ENCODE measurements around the gene KCNAB2. TPM values are rescaled to one million over a fixed set of nuclear protein-coding genes. Genes with fewer than 3 reads are reported as not detected.

KCNAB2 gene
- total RNA-seq, 4 donors from 2014 or later, result 4.2 to 12.0 (median 10.0) TPM

- 87 to 88% methylated on average over 2 of the region's 2 CpGs for WGBS, 2 donors
Observed at GRCh38 chr1:6030547-6031261, 15.0 kb upstream of the KCNAB2 start.

DNA sequence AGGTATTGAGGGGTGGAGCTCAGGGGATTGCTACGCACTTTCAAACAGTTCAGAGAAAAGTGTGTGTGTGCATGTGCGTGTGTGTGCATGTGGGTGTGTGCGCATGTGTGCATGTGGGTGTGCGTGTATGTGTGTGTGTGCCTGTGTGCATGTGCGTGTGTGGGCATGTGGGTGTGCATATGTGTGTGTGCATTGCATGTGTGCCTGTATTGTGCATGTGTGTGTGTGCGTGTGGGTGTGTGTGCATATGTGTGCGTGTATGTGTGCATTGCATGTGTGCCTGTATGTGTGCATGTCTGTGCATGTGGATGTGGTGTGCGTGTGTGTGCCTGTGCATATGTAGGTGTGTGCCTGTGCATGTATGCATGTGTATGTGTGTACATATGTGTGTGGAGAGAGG is 12.6 kb upstream of the KCNAB2 start:
- no peak for DNase-seq (ENCODE audit: low spot score in 2 of 2)
- 86 to 88% methylated on average over 8 of the region's 8 CpGs for WGBS, 2 donors
- intact Hi-C loops (cut with DNase I; ENCODE audit: low total_unique reads), result no loop called here
- TF ChIP-seq, protein P1, sequence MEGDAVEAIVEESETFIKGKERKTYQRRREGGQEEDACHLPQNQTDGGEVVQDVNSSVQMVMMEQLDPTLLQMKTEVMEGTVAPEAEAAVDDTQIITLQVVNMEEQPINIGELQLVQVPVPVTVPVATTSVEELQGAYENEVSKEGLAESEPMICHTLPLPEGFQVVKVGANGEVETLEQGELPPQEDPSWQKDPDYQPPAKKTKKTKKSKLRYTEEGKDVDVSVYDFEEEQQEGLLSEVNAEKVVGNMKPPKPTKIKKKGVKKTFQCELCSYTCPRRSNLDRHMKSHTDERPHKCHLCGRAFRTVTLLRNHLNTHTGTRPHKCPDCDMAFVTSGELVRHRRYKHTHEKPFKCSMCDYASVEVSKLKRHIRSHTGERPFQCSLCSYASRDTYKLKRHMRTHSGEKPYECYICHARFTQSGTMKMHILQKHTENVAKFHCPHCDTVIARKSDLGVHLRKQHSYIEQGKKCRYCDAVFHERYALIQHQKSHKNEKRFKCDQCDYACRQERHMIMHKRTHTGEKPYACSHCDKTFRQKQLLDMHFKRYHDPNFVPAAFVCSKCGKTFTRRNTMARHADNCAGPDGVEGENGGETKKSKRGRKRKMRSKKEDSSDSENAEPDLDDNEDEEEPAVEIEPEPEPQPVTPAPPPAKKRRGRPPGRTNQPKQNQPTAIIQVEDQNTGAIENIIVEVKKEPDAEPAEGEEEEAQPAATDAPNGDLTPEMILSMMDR (IDR thresholded peaks at IDR 0.05), result no peak
- TF ChIP-seq POLR2A (IDR thresholded peaks at IDR 0.05), result no peak
- H3K4me3 ChIP-seq (ENCODE audit: low read depth, poor library complexity, severe bottlenecking), result no peak overlapping the region

More at GRCh38 chr1:6030547-6031261, 15.0 kb upstream of the KCNAB2 start:
- no peak overlapping the region for H3K4me3 ChIP-seq (ENCODE audit: low read depth, poor library complexity, severe bottlenecking)
- DNase-seq (ENCODE audit: low spot score in 2 of 2), result no peak
- TF ChIP-seq POLR2A (IDR thresholded peaks at IDR 0.05), result no peak
- TF ChIP-seq, protein P1 (IDR thresholded peaks at IDR 0.05), result no peak
- intact Hi-C loops (cut with DNase I; ENCODE audit: low total_unique reads), result no loop called here

DNA sequence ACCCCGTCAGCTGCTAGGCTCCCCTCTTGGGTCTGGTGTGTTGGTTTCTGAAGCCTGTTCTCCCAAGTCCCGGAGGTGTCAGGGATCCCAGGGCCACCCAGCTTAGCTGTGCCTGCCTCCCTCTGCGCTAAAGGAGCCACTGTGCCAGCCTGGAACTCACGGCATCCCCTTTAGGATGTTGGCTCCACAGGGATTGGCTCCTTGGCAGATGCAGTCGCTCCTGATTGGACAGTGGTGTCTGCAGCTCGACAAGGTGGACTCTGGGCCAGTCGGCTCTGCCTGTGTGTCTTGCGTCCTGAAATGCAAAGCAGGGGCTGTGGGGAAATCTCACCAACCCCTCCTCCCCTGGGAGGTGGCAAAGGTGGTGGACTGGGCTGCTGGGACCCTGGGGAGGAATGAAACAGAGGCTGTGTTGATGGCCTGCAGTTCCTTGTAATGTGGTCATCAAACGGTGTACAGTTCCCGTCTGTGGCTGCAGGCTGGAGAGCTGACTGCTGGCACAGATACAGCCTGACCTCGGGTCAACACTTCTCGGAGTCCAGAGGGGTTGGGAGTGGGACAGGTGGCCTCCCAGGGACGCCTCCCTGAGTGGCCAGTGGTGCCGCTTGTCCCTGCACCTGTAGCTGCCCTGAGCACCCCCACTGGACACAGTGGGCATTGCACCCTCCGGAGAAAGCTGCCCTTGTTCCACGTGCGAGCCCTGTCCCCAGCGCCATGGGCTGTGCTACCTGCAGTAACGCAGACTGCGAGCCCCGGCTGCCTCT is 11.5 kb upstream of the KCNAB2 start:
- TF ChIP-seq, protein P1 (IDR thresholded peaks at IDR 0.05), result no peak
- no peak for TF ChIP-seq POLR2A (IDR thresholded peaks at IDR 0.05)
- intact Hi-C loops (cut with DNase I; ENCODE audit: low total_unique reads), result no loop called here
- no peak for DNase-seq (ENCODE audit: low spot score in 2 of 2)
- WGBS, 2 donors, result 33 to 35% methylated on average over 15 to 17 of the region's 21 CpGs
- H3K4me3 ChIP-seq (ENCODE audit: low read depth, poor library complexity, severe bottlenecking), result no peak overlapping the region

DNA sequence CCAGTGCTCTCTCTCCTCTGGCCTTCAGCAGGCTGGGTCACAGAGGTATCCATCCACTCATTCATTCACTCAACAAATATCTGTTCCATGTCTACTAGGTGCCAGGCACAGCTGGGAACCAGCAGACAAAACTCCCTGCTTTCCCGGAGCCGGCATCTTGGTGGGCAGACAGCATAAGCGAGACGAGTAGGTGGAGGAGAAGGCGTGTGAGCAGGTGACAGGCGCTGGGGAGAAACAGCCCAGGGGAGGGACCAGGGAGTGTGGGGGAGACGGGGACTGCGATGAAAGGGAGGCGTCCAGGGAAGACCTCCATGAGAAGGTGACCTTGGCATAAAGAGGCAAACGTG is 11.0 kb upstream of the KCNAB2 start:
- no peak overlapping the region for H3K4me3 ChIP-seq (ENCODE audit: low read depth, poor library complexity, severe bottlenecking)
- WGBS, 2 donors, result 66 to 77% methylated on average over 10 of the region's 10 CpGs
- TF ChIP-seq, protein P1 (IDR thresholded peaks at IDR 0.05), result no peak
- no peak for TF ChIP-seq POLR2A (IDR thresholded peaks at IDR 0.05)
- intact Hi-C loops (cut with DNase I; ENCODE audit: low total_unique reads), result no loop called here
- no peak for DNase-seq (ENCODE audit: low spot score in 2 of 2)

GRCh38 chr1:6035303-6035702 is 10.4 kb upstream of the KCNAB2 start:
- DNase-seq (ENCODE audit: low spot score in 2 of 2), result no peak
- 71 to 74% methylated on average over 15 of the region's 15 CpGs for WGBS, 2 donors
- no peak overlapping the region for H3K4me3 ChIP-seq (ENCODE audit: low read depth, poor library complexity, severe bottlenecking)
- intact Hi-C loops (cut with DNase I; ENCODE audit: low total_unique reads), result no loop called here
- TF ChIP-seq POLR2A (IDR thresholded peaks at IDR 0.05), result no peak
- TF ChIP-seq, protein P1 (IDR thresholded peaks at IDR 0.05), result no peak

Measured in lower leg skin (tissue), 4 donors.